Activated CD8-positive, alpha-beta memory T cell treated with anti-CD3 and anti-CD28 coated beads, Interleukin-2, amount 50 U/mL, for 4 hours (primary cell): ENCODE measurements around the gene TASOR2.

Source experiments
- DNase-seq: peaks from one replicate; pipeline ENCODE4 v3.0.0-alpha.2; 2020

TASOR2 gene

GRCh38 chr10:5658871-5659618 lies 25.6 kb upstream of the TASOR2 start:
- no peak for DNase-seq

- no peak for DNase-seq
These were observed 24.7 kb upstream of the TASOR2 start for GRCh38 chr10:5659702-5660528.

DNA sequence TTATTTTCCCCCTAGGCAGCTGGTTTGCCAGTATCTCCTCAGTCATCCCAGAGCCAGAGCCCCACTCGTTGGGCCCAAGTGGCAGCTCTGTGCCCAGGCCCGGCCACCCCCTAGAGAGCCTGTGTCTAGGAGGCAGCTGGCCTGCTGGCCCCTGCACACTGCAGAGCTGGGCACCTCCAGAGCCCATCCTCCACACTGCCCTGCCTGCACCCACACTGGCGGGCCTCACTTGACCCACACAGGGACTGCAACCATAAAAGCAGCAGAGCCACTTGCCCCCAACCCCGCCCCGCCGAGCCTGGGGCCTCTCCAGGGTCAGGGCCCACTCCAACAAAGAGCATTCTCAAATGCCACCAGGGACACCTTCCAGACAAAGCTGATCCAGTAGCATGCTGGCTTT lies 23.6 kb upstream of the TASOR2 start:
- no peak for DNase-seq

DNA sequence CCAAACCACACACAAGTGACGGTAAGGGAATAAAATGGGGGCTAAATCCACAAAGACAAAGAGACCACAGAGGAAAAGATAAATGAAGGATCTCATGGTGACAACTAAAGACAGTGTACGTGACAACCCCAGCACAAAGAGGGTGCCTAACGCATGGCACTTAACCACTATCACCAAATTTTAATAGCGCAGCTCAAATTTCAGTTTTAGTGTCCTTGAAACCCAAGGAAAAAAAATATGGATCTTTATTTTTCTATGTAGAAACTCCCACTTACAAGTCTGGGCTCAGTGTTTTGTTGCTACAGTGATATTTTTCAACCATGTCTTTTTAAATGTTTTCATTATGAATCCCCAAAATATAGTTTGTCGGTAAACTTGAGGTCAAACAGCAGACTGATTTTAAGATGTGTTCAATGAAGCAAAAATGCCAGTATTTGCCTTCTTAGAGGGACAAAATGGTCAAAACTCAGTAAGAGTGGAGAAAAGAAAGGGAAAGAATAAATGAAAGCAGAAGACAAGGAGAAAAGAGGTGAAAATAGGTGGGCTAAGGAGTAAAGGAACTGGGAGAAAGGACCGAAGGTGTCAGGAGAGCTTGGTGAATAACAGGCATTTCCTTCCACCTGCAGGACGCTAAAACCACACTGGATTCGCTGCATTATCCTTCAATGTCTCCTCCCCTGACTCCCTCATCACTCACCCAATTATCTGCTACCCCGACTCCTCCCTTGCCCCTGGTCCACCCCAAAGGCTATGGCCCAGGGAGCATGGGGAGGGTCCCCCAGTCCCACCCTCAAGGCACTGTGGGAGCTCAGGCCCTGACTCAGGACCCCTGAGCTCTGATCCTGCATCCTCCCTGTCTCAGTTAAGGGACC lies 21.7 kb upstream of the TASOR2 start:
- no peak for DNase-seq

DNA sequence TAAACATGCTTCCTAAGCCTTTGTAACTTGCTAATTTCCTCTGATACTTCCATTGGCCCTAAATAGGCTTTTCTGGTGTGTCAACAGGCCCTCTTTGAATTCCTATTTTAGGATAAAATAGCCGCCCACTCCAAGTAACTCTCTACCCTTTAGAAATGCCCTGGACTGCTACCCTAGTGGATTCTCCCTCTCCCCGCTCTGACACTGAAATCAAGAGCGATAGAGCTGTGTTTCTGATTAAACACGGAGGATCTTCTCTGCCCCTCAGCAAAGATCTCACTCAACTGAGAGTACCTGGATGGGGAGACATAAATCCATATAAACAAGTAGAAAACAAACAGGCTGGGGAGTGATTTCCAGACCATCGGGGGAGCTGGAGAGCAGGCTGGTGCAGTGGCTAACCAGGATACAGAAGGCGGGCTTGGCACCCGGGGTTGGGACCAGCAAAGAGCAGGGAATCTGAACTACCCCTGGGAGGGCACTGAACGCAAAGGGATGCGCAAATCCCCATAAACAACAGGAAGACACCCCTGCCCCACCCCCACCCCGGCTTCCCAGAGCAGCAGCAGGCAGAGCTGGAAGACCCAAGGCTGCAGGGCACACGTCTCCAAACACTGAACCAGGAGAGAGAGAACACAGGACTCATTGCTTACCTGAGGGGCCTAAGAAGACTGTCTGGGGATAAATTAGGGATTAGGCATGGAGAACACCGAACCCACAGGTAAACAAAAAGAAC lies 20.8 kb upstream of the TASOR2 start:
- DNase-seq, result no peak

GRCh38 chr10:5665373-5666007 lies 19.1 kb upstream of the TASOR2 start:
- DNase-seq, result no peak

DNA sequence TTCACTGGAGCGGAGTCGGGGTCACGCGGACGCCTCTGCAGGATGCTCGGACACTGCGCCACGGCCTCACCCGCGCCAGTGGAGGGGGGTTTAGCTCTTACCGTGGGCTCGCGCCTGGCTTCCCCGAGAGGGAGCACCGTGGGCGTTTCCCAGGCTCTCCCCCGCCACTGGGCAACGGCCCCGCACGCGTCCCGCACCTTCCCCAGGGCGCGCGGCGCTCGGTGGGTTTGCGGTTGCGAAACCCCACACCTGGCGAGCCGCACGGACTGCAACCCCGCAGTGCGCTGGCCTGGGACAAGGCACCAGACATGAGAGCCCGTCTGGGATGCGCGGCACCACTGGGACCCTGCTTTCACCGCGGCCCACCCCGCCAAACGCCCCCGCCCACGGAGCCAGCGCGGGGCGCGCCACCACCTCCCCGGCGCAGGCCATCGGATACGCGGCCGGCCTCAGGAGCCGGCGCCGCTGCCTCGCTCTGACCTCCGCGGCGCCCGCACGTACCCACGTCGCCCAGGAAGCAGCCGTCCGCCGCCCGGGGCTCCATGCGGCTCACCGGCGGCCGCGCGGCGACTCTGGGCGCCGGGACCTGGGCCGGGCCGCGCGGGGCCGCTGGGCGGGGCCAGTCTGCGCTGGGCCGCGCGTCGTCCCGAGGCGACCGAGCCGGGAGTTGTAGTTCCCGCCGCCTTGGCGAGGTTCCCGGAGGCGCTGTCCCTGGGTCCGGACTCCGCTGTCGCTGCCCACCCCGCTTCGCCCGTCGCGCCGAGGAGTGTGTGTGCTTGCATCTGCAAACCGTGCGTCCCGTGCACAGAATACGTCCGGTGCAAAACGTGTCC lies 18.4 kb upstream of the TASOR2 start, which contains the start of gene ASB13:
ASB13 (minus strand) TSS at position 588 of the 833 bp plus-strand sequence; CDS start at position 544, 44 bp downstream.
- peak; percentile 40 for DNase-seq

GRCh38 chr10:5666841-5667630 lies 17.6 kb upstream of the TASOR2 start:
- DNase-seq, result no peak

DNA sequence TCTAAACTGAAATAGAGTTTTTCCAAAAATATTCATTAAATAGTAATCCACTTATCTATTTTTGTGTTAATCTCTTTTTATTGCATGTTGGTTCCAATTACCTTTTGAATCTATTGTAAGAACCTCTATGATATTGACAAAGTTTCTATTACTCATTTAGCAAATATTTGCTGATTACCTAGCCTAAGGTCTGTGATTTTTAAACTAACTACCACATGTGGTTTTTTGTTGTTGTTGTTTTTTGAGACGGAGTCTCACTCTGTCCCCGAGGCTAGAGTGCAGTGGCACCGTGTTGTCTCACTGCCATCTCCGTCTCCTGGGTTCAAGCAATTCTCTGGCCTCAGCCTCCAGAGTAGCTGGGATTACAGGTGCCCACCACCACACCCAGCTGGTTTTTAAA lies 16.2 kb upstream of the TASOR2 start:
- no peak for DNase-seq

GRCh38 chr10:5669604-5670003 lies 15.0 kb upstream of the TASOR2 start:
- DNase-seq, result no peak

GRCh38 chr10:5670662-5671375 lies 13.8 kb upstream of the TASOR2 start:
- DNase-seq, result no peak

GRCh38 chr10:5678397-5679036 lies 6.1 kb upstream of the TASOR2 start:
- no peak for DNase-seq

DNA sequence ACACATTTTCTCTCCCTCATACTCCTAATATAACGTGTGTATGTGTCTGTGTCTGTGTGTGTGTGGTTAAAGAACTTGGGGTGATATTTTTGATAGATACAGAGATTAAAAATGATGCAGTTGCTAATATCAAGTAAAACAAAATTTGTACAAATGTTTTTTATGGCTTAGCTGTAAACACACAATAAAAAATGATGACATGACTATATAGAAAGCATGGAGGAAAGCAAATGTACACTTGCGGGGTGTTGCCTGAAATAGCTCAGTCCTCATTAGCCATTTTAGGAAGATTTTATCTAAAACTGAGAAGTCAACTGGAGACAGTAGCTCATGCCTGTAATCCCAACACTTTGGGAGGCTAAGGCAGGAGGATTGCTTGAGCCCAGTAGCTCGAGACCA lies 5.6 kb upstream of the TASOR2 start:
- DNase-seq, result no peak

DNA sequence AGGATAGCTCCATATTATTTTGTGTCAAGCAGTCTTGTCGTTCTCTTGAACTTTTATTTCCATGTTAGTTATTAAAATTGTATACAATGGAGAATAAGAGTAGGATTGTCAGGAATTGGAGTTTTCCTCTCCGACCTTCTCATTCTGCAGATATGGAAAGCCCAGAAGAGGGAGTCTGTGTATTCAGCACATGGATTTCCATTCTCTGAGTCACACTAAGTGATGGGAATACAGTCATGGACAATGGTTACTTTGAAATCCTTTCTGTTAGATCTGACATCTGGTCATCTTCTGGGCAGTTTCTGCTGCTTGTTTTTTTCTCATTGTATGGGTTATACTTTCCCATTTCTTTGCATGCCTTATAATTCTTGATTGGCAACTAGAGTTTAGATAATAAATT lies 5.0 kb upstream of the TASOR2 start:
- no peak for DNase-seq

DNA sequence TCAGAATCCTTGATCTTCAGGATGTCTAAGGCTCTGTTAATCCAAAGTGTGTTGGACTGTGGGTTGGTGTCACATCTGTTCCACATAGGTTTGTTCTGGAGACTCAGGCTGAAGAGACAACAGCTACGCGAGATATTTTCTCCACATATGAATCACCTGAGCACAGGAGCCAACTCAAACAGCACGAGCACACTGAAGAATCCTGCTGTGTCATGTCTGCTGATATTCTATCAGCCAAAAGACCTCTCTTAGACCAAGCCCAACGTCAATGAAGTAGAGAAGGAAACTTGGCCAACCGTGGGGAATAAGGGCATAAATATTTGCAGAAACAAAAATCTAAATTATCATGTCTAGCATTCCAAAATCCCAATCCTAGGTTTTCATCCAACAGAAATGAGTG lies 2.7 kb upstream of the TASOR2 start:
- no peak for DNase-seq

DNA sequence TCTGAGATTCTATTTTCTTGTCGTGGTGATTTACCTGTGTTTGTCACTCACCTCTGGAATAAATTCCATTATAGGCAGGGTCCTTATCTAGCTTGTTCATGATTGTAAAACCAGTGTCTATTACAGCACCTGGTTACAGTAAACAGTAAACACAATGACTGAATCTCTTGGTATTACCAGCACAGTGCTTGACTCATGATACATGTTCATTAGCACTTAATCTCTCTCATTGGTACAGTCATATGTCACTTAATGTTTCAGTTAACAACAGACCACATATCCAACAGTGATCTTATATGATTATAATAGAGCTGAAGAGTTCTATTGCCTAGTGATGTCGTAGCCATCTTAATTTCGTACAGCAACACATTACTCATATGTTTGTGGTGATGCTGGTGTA lies 1.6 kb upstream of the TASOR2 start:
- DNase-seq, result no peak

- DNase-seq, result peak; percentile 62
These were observed 529 bp downstream of the TASOR2 start for GRCh38 chr10:5684971-5685763.

DNA sequence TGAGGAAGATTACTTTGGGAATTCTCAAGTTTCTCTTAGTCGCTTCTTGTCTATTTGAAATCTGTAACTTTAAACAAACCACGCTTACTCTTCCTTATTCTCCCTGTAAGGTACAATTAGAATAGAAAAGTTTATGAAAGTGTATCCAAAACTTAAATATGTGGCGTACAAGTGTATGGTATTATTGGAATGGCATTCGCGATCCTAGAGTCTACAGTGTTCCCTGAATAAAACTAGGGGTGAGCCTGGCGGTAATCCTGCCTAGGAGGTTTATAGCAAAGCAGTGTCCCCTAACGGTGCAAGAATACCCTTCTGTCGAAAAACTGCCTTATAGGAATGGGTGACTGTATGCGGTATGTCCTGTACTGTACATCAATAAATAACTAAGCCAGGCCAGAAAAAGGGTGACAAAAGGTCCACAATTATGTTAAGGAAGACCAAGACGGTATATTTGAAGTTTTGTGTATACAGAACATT lies 1.2 kb downstream of the TASOR2 start:
- DNase-seq, result no peak
